ENCODE data around the gene FARSA.

GRCh38 chr19:12872941-12873890, 60.3 kb downstream of the FARSA start:
- no peak for TF ChIP-seq CTCF (IDR thresholded peaks at IDR 0.05; ENCODE audit: low read depth, low read length)
- TF ChIP-seq EZH2phosphoT487 (IDR thresholded peaks at IDR 0.05; ENCODE audit: low read depth), result no peak
